DMS53 treated with DMSO at 0.1 percent for 48 hours (cell line): ENCODE measurements around the gene KIRREL3.

Source experiments
- DNase-seq: peaks from one replicate; lab custom pipeline; 2025; ENCODE audit not compliant: unreplicated experiment; lab: John Stamatoyannopoulos, UW

Gene KIRREL3

GRCh38 chr11:126459691-126460281 is 540.8 kb downstream of the KIRREL3 start:
- no peak for DNase-seq

- no peak for DNase-seq
Observed at GRCh38 chr11:126457817-126458216, 542.8 kb downstream of the KIRREL3 start.

GRCh38 chr11:126456783-126457542 is 543.6 kb downstream of the KIRREL3 start:
- DNase-seq, result no peak

DNA sequence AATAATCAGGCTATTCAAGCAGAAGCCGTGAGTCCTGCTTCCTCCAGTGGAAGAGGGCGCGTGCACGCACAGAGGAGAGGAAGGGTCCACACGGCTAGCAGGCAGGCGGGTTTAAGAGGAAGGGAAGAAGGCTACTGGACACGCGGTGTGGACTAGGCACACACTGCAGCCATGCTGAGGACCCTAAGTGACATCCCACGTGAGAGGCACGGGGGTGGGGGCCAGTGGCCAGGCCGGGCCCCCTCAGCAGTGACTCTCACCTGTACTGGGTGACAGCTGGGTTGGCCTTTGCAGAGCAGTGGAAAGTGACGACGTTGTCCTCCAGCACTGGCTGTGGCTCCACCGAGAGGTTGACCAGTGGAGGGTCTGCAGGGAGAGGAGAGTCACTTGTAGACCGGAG is 544.5 kb downstream of the KIRREL3 start:
- DNase-seq, result no peak

- no peak for DNase-seq
Observed at GRCh38 chr11:126452241-126453101, 548.1 kb downstream of the KIRREL3 start.

GRCh38 chr11:126451211-126451802 is 549.3 kb downstream of the KIRREL3 start:
- DNase-seq, result no peak

GRCh38 chr11:126450806-126451205 is 549.8 kb downstream of the KIRREL3 start:
- no peak for DNase-seq

GRCh38 chr11:126450198-126450597 is 550.4 kb downstream of the KIRREL3 start:
- DNase-seq, result no peak

DNA sequence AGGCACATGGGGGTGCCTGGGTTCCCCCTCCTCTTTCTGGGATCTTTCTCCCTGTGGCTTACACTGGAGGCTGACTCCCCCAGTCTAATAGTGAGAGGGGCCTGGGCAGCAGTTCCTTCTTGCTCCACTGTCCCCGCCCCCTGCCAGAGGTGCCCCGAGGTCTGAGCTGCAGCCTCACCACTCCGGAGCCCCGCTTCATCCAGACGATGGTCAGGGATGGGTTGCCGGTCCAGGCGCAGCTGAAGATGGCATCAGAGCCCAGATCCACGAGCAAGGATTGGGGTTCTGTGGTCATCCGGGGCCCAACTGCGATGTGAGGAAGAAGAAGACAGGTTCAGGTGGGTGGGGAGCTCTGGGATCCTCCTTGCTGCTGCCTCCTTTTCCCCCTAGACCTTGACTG is 554.0 kb downstream of the KIRREL3 start:
- DNase-seq, result no peak

GRCh38 chr11:126444072-126444471 is 556.5 kb downstream of the KIRREL3 start:
- no peak for DNase-seq

GRCh38 chr11:126443120-126443519 is 557.5 kb downstream of the KIRREL3 start:
- DNase-seq, result no peak

DNA sequence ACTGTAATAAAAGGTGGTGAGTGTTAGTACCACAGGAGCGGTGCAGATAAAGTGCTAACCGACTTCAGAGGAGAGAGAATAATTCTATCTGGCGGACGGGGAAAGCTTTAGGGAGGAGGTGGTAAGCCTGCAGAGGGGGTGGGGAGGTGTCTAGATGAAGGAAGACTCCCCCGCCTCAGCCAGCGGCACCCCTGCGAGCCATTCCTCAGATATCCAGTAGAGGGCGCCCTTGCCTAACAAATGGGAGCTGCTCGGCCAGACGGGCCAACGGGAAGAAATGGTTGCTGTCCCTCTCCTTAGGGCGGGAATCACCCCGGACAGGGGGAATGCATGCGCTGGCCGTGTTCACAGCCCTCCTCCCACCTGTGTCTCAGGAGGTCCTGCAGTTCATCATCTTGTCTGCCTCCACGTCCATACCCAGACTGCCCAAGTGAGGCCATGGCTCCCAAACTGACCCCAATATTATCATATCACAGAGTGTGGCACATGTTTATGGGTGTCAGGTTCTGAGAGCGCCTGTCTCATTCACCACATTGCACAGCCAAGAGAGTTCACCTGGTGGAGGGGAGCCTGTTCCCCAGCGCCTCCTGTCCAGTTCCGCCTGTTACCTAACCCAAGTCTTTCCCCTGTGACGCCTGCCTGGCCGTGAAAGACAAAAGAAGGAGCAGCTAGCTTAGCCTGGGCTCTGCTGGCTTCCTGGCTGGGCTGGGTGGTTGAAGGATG is 559.6 kb downstream of the KIRREL3 start:
- peak; percentile 68 for DNase-seq

GRCh38 chr11:126440276-126440675 is 560.3 kb downstream of the KIRREL3 start:
- no peak for DNase-seq

- no peak for DNase-seq
Observed at GRCh38 chr11:126438691-126439090, 561.9 kb downstream of the KIRREL3 start.

DNA sequence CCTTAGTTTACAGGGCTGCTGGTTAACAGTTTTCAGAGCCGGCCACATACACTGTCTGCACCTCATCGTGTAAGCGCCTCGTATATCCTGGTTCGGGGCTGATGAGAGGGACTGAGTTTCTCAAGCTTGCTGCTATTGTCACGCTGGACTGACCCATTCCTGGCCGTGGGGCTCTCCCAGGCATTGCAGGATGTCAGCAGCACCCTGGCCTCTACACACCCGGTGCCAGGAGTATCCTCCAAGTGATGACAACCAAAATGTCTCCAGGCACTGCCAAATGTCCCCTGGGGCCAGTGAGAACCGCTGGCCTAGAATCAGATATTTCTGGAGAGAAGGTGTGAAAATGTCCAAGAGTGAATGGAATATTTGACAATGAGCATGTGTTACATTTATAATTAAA is 562.3 kb downstream of the KIRREL3 start:
- no peak for DNase-seq

- DNase-seq, result no peak
Observed at GRCh38 chr11:126437731-126438130, 562.8 kb downstream of the KIRREL3 start.

DNA sequence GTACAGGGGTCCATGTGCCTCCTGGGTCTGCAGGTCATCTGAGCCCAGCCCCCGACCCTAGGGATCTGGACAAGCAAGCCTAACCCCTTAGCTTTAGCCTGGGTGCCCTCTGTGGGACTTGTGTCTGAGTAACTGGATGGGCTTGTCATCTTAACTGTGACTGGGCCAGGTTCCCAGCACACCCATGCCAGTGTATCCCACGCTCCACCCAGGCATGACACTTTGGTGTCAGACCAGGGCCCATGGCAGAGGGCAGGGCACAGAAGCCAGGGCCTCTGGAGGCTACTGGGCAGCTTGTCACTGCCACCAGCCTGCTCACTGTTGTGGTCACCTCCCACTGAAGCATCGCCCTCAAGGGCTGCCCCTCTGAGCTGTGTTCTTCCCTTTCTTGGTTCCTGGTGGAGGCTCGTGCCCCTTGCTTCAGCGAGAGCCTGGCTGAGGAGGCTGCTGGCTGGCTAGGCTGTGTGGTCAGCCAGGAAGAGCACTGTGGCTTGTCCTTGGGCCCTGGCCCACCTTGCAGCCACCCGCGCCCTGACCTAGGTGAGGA is 564.3 kb downstream of the KIRREL3 start:
- DNase-seq, result no peak

DNA sequence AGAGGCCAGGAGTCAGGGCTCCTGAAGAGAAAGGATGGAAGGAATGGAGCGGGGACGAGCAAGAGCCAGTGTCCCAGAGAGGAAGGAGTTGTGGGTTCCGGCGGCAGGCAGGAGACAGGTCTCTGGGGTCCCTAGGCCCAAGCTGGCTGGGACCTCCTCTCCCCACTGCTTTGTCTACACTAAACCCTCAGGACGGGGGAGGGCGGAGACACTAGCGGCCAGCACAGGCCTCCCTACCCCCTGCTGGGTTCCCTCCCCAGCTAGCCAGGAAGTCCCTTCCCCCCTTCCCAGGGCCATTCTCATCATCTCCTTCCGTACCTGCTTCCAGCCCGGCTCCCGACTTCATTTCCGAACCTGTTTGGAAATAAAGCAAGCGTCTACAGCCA is 565.6 kb downstream of the KIRREL3 start:
- DNase-seq, result no peak

- DNase-seq, result no peak
Observed at GRCh38 chr11:126433989-126434949, 566.3 kb downstream of the KIRREL3 start.
